ENCODE data around the gene IL10.
A peak's percentile ranks its signal among the peaks of the same experiment; 100 is the strongest.

Gene IL10

GRCh38 chr1:206761159-206761768 is 11.0 kb downstream of the IL10 start:
- DNase-seq, result no peak

GRCh38 chr1:206760590-206760989 is 11.7 kb downstream of the IL10 start:
- no peak for DNase-seq

- no peak for DNase-seq
These were observed 14.6 kb downstream of the IL10 start for GRCh38 chr1:206757524-206758266.

- DNase-seq, result no peak
These were observed 18.3 kb downstream of the IL10 start for GRCh38 chr1:206754011-206754410.

DNA sequence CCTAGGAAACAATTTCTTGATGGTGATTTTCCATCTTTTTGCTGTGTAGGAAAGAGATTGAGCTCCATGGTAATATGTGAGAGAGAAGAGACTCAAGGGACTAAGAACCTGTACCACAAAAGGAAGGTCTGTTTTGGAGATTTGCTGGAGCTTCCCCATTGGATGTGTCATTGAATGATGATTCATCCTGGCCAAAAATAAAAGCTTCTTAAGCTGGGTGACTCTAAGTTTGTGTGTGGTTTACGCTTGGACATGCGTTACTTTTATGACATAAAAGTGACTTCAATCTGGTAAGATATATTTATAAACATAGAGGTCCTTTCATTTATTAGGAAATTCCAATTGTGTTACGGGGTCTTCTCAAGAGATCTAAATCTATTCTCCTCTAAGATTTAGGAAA is 19.2 kb downstream of the IL10 start:
- no peak for DNase-seq

GRCh38 chr1:206752481-206752880 is 19.8 kb downstream of the IL10 start:
- no peak for DNase-seq

- no peak for DNase-seq
These were observed 20.4 kb downstream of the IL10 start for GRCh38 chr1:206751891-206752290.

GRCh38 chr1:206748348-206749030 is 23.8 kb downstream of the IL10 start:
- DNase-seq, result no peak

GRCh38 chr1:206745301-206745700 is 27.0 kb downstream of the IL10 start:
- no peak for DNase-seq

GRCh38 chr1:206744683-206745082 is 27.6 kb downstream of the IL10 start:
- no peak for DNase-seq

GRCh38 chr1:206742719-206743383 is 29.4 kb downstream of the IL10 start:
- DNase-seq, result no peak

DNA sequence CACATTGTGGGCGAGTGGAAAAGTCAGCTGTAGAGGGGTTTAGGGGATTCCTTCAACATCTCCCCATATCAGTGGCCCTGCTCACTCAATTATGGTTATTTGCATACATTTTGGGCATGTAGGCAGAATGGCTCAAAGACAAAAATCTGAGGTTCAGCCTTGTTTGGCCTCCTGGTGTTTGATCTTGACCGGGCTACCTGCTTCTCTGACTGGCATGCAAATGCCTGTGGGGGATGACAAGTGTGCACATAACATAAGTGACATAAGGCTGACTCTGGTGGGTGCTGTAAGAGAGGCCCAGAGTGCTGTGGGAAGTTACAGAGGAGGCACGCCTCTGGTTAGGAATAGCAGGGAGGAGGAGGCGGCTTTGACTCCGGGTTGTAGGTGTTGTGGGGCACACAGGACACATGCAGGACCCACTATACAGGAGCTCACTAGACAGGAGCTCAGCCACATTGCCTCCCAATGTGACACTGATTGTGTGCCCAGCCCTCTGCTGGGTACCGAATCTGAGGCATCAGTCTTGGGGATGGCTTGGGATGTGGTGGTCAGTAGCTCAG is 31.1 kb downstream of the IL10 start:
- DNase-seq, result no peak

DNA sequence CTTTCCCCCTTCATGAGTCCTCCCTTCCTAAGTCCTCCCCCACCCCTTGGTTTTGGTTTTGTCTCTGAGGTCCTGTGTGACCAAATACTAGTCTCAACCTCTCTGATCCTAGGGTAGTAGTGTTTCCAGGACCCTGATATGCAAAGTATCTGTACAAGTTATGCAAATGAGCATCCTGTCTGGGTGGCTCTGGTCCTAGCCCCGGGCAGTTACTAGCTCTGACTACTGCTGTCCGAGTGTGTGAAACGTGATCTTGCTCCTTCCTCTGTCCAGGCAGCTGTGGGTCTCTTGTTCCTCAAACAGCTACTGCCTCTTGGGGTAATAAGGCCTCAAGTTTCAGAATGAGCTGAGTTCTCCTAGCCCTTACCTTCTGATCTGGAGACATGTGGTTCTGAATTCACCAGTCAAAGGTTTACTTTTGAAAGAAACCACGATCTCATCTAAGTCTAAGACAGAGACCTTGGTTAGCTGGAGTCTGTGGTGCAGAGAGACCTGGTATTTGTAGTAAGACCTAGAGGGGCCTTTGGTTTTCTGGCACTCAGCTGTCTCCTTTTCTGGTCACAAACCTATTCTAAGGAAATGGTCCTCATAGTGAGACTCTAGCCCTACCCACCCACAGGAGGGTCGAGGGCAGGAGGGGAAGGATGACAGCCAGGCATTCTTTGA is 32.8 kb downstream of the IL10 start:
- DNase-seq, result no peak

DNA sequence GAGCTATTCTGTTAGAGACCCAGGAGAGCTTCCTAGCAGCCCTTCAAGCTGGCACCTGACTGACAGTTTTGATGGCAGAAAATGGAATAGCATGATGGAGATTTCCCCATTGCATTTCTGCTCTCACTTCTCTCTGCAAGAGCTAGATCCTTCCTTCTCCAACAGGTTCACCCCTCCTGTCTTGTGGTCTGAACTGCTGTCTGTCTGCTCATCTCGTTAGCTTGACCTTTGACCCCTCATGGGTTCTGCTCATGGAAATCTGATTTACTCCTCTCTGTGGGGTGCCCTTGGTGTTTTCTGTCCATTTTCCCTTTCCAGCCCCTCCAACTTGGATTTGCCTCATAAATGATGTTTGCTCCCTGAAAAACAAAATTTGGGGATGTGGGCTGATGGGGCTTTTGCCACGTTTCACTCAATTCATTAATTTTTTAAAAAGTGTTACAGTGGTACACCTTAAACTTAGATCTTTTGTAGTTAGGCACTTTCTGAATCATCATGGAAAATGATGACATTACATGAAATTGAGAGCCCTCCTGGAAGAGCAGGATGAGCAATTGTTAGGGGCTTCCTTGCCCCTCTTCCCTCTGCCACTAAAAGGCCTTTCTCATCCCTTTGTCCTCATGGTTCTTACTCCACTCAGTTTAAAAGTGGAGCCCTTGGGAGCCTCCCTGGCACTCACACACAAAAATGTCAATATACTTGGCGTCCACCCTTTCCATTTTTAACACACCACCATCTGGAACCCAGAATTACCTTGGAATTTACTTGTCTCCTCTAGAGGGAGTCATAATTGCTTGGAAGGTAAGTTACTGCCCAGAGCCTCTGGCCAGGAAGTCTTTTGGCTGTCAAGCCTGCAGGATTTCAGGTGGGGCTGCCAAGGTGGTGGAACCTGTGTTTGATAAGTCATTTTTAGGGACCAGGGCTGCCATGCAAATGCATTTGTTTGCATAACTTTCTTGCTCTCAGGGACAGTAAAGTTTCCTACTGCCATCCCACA is 33.6 kb downstream of the IL10 start:
- no peak for DNase-seq

- DNase-seq, result no peak
These were observed 34.5 kb downstream of the IL10 start for GRCh38 chr1:206737729-206738201.

DNA sequence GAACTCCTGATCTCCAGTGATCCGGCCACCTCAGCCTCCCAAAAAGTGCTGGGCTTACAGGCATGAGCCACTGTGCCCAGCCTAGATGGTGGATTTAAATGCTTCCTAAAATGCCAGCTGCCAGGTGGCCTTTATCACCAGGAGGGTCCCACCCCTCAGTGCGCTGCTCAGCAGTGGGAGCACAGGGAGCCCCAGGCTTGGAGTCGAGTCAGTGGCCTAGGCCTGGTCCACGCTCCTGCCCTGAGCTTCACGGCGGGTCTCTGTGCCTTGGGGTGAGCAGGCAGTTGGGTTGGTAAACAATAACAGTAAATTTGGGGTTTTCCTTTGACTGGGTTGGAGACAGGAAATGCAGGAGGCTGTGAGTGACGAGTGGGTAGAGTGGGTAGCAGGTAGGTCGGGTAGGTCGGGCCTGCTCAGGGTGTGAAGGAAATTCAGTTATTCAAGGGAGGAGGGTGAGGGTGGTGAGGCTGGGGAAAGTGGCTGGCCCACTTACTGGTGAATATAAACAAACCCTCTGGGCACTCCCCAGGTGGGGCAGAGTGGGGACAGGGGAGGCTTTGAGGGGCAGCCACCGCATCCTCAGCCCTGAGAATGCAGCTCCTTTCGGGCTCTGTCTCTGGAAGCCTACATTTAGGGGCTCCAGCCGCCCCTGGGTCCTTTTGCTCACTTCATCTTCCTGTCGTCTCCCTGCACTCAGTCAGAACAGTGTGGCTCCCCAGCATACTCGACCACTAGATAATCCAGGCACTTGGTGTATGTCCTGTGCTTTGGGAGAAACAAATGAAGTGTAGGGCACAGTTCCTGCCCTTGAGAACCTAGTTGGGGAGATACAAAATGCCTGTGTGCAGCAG is 35.2 kb downstream of the IL10 start:
- no peak for DNase-seq

GRCh38 chr1:206735553-206736031 is 36.7 kb downstream of the IL10 start:
- no peak for DNase-seq

- peak; percentile 21 for DNase-seq
These were observed 37.7 kb downstream of the IL10 start for GRCh38 chr1:206734499-206735142.

DNA sequence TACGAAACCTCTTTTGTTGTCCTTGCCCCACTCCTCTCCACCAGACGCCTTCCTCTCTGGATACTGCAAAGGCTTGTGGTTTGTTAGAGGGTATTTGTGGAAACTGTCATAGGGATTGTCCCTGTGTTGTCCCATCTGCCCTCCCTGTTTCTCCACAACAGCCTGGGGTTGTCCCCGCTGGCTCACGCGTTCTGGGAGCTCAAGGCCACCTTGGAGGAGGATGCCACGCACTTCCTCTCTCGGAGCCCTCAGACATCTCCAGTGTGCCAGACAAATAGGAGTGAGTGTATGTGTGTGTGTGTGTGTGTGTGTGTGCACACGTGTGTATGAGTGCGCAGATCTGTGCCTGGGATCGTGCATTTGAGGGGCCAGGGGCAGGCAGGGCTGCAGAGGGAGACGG is 39.3 kb downstream of the IL10 start:
- DNase-seq, result no peak

GRCh38 chr1:206732508-206732907 is 39.8 kb downstream of the IL10 start:
- DNase-seq, result no peak
